Activated CD4-positive, alpha-beta memory T cell treated with anti-CD3 and anti-CD28 coated beads for 36 hours (primary cell): ENCODE measurements around the gene C8A. TPM values are rescaled to one million over a fixed set of nuclear protein-coding genes. Genes with fewer than 3 reads are reported as not detected.

Experiments
- CTCF ChIA-PET: fragments of 350-600 bp; sonication (Branson Sonifier 250); formaldehyde crosslinking; loops from one replicate; lab custom pipeline; 2021; ENCODE audit warnings: antibody characterized with exemption, inconsistent platforms; lab: Charles Lee
- POLR2A ChIA-PET: fragments of 350-600 bp; sonication (Branson Sonifier 250); formaldehyde crosslinking; loops from one replicate; lab custom pipeline; 2021; ENCODE audit warnings: antibody characterized with exemption; lab: Charles Lee
- DNase-seq: peaks from one replicate; pipeline ENCODE4 v3.0.0-alpha.2; 2020
- H3K27ac Mint-ChIP-seq: one replicate; pipeline ENCODE4 v1.8.0; 2021; ENCODE audit warnings: mixed read lengths
- H3K27me3 Mint-ChIP-seq: one replicate; pipeline ENCODE4 v1.8.0; 2021; ENCODE audit warnings: mixed read lengths
- H3K36me3 Mint-ChIP-seq: one replicate; pipeline ENCODE4 v1.8.0; 2021; ENCODE audit warnings: mixed read lengths
- H3K4me1 Mint-ChIP-seq: one replicate; pipeline ENCODE4 v1.8.0; 2021; ENCODE audit warnings: low read depth, mixed read lengths
- H3K4me3 Mint-ChIP-seq: one replicate; pipeline ENCODE4 v1.8.0; 2021; ENCODE audit warnings: mild to moderate bottlenecking, mixed read lengths
- H3K9me3 Mint-ChIP-seq: one replicate; pipeline ENCODE4 v1.8.0; 2021; ENCODE audit warnings: mixed read lengths
- intact Hi-C: fragments of 100-400 bp; cut with micrococcal nuclease; formaldehyde crosslinking; loops from one replicate; pipeline ENCODE4 v1.15.1; 2023
- total RNA-seq, 2 experiments: library from RNA; stranded (reverse); gene quantifications; one replicate each; pipeline ENCODE4 v1.2.3, GENCODE V29; 2021

The C8A gene
- total RNA-seq, 2 experiments from 2014 or later, result not detected

GRCh38 chr1:56965916-56966697 is 111.5 kb downstream of the C8A start, which contains the start of gene C8B:
TSS of gene C8B (minus strand) at chr1:56966015. CDS start at chr1:56965948, 67 bp downstream.
- Mint-ChIP-seq H3K27me3 (no peaks in the 10 kb centered on the region), H3K36me3 (no peaks in the 10 kb centered on the region), H3K4me1 (no peaks in the 10 kb centered on the region), H3K27ac (no peak within 1 kb of the TSS), H3K9me3 (no peaks in the 10 kb centered on the region), H3K4me3 (no peak within 1 kb of the TSS)
- ChIA-PET CTCF (no interaction called here), POLR2A (no interaction called here)
- intact Hi-C loops, result no loop called here
- DNase-seq, result no peak

GRCh38 chr1:56966698-56966999 is 112.1 kb downstream of the C8A start:
- ChIA-PET POLR2A (no interaction called here), CTCF (no interaction called here)
- intact Hi-C loops, result no loop called here
- Mint-ChIP-seq H3K36me3 (no peaks in the 10 kb centered on the region), H3K4me1 (no peaks in the 10 kb centered on the region), H3K9me3 (no peaks in the 10 kb centered on the region), H3K27ac (no peak overlapping the region), H3K27me3 (no peaks in the 10 kb centered on the region), H3K4me3 (no peak overlapping the region)
- DNase-seq, result no peak

- intact Hi-C loops, result no loop called here
- no peak overlapping the region for H3K4me3 Mint-ChIP-seq
- no peaks in the 10 kb centered on the region for H3K4me1 Mint-ChIP-seq
- H3K27ac Mint-ChIP-seq, result no peak overlapping the region
- CTCF ChIA-PET, result no interaction called here
- H3K9me3 Mint-ChIP-seq, result no peaks in the 10 kb centered on the region
- H3K36me3 Mint-ChIP-seq, result no peaks in the 10 kb centered on the region
- H3K27me3 Mint-ChIP-seq, result no peaks in the 10 kb centered on the region
- DNase-seq, result no peak
- POLR2A ChIA-PET, result no interaction called here
These were observed 112.8 kb downstream of the C8A start for GRCh38 chr1:56967355-56967754.

Other genes starting within 250 kb of the C8A start
- gene PRKAA2, start 209.5 kb upstream of the C8A start, total RNA-seq, result not detected
- gene FYB2, start 35.4 kb upstream of the C8A start, total RNA-seq, result not detected
- not detected for gene C8B, start 111.2 kb downstream of the C8A start, total RNA-seq